Measurements from ENCODE around the gene PSMD4. TPM values are rescaled to one million over a fixed set of nuclear protein-coding genes. Genes with fewer than 3 reads are reported as not detected.
"Not testable (repeated sequence)": the region's sequence is repeated elsewhere in the genome, so short reads cannot be mapped to it uniquely, and the experiment has no call there.

The PSMD4 gene
- 100 to 1,000 TPM; 102 to 132 (median 119) TPM for total RNA-seq

GRCh38 chr1:151254217-151255213, at the start of gene PSMD4:
TSS of gene PSMD4 (plus strand) at chr1:151254734. CDS start at chr1:151254783, 49 bp downstream.
- ATAC-seq (ENCODE audit: low FRiP score in 2 of 2), result peak; percentile 98 to 99
- 12 to 13% methylated on average over 46 to 55 of the region's 56 CpGs for WGBS, 2 donors
- peak; percentile 87 to 93 for DNase-seq

GRCh38 chr1:151205381-151205965, 49.1 kb upstream of the PSMD4 start:
- peaks cover 19 to 43% (median 21%) of the 10 kb centered on the region in 4 donors for H3K4me1 ChIP-seq
- not testable (repeated sequence) for H3K4me3 ChIP-seq; DNase-seq; ATAC-seq (ENCODE audit: low FRiP score in 2 of 2); H3K27ac ChIP-seq; H3K9me3 ChIP-seq; H3K27me3 ChIP-seq
- peaks cover 11 to 57% (median 37%) of the 10 kb centered on the region in 4 donors for H3K36me3 ChIP-seq
- 95 to 96% methylated on average over 12 of the region's 12 CpGs for WGBS, 2 donors

More at GRCh38 chr1:151254217-151255213, at the start of gene PSMD4:
- Histone ChIP-seq H3K4me3 (peak within 1 kb of the TSS; percentile 73 to 97 (median 84)), H3K36me3 (peaks cover 2 to 5% (median 3%) of the 10 kb centered on the region in 4 donors), H3K9me3 (no peaks in the 10 kb centered on the region), H3K27me3 (no peaks in the 10 kb centered on the region), H3K4me1 (peaks cover 12 to 26% (median 14%) of the 10 kb centered on the region in 4 donors), H3K27ac (peak within 1 kb of the TSS; percentile 90 to 97 (median 92))
- TF ChIP-seq CTCF (IDR thresholded peaks at IDR 0.05) (peak in 1 of 6 experiments; percentile 9), POLR2AphosphoS5 (IDR thresholded peaks at IDR 0.05) (peak; percentile 96 to 97), POLR2A (IDR thresholded peaks at IDR 0.05) (peak; percentile 10 to 89 (median 70)), EP300 (IDR thresholded peaks at IDR 0.05) (no peak)

- TF ChIP-seq POLR2A (IDR thresholded peaks at IDR 0.05) (no peak), EP300 (IDR thresholded peaks at IDR 0.05) (no peak), CTCF (IDR thresholded peaks at IDR 0.05) (no peak)
- H3K4me1 ChIP-seq, result peaks cover 0 to 13% (median 2%) of the 10 kb centered on the region in 4 donors
- DNase-seq (no peak), ATAC-seq (ENCODE audit: low FRiP score in 2 of 2) (no peak)
- peaks cover 8 to 47% (median 37%) of the 10 kb centered on the region in 4 donors for H3K36me3 ChIP-seq
- 90 to 94% methylated on average over 1 of the region's 1 CpG for WGBS, 2 donors
- no peak overlapping the region for H3K4me3 ChIP-seq
- H3K27ac ChIP-seq, result no peak overlapping the region
- H3K27me3 ChIP-seq, result no peaks in the 10 kb centered on the region
- no peaks in the 10 kb centered on the region for H3K9me3 ChIP-seq
These were observed 43.7 kb upstream of the PSMD4 start for GRCh38 chr1:151210830-151211229.

- peaks cover 6 to 40% (median 29%) of the 10 kb centered on the region in 4 donors for H3K36me3 ChIP-seq
- ATAC-seq (ENCODE audit: low FRiP score in 2 of 2), result no peak
These were observed 42.4 kb upstream of the PSMD4 start for GRCh38 chr1:151211972-151212705.

More at GRCh38 chr1:151211972-151212705, 42.4 kb upstream of the PSMD4 start:
- H3K27ac ChIP-seq, result no peak overlapping the region
- no peak overlapping the region for H3K4me3 ChIP-seq
- TF ChIP-seq EP300 (IDR thresholded peaks at IDR 0.05) (no peak), CTCF (IDR thresholded peaks at IDR 0.05) (no peak), POLR2AphosphoS5 (IDR thresholded peaks at IDR 0.05) (no peak), POLR2A (IDR thresholded peaks at IDR 0.05) (no peak)
- H3K4me1 ChIP-seq, result peaks cover 0 to 7% (median 2%) of the 10 kb centered on the region in 4 donors
- 74 to 84% methylated on average over 15 of the region's 15 CpGs for WGBS, 2 donors
- H3K9me3 ChIP-seq, result no peaks in the 10 kb centered on the region
- H3K27me3 ChIP-seq, result no peaks in the 10 kb centered on the region
- no peak for DNase-seq

Measured in upper lobe of left lung (tissue), 6 donors.